HG03045 (cell line): ENCODE results near the gene SERPINA5.
"Not testable (repeated sequence)": the region's sequence is repeated elsewhere in the genome, so short reads cannot be mapped to it uniquely, and the experiment has no call there.

Source experiments
- ATAC-seq: cut with Tn5 transposase; IDR thresholded peaks from one replicate; pipeline ENCODE4 v1.9.1; 2021; ENCODE audit warnings: mild to moderate bottlenecking, moderate library complexity; ENCODE audit not compliant: unreplicated experiment

The SERPINA5 gene

DNA sequence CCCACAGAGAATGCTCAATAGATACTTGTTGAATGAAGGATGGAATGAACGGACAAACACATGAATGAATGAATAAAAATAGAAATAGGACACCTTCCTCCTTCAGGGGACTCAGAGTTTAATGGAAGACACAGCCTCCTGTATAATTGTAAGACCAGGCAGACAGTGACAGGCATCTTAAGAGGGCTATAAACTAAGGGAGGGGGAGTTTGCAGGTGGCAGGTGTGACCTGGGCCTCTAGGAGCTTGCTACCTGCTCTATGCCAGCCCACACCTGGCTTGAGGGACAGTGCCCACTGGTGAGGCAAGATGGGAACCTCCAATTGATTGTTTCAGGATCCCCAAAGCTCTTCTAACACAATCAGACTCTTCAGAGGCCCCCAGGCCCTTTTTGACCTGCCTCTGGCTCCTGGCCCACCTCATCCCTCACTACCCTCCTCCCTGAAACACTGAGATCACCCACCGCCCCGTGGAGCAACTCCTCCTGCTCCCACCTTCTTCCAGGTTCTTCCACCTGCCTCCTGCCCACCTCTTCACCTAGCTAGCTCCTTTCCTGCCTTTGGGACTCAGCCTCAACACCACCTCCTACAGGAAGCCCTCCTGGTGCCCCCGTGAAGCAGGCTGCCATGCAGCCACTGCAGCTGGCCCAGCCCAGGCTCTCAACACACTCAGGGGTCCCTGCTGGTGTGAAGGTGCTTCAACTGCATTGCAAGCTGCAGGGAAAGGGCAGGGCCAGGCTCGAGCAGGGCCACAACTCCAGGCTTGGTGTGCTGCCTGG lies 40.3 kb downstream of the SERPINA5 start:
- ATAC-seq, result no peak

DNA sequence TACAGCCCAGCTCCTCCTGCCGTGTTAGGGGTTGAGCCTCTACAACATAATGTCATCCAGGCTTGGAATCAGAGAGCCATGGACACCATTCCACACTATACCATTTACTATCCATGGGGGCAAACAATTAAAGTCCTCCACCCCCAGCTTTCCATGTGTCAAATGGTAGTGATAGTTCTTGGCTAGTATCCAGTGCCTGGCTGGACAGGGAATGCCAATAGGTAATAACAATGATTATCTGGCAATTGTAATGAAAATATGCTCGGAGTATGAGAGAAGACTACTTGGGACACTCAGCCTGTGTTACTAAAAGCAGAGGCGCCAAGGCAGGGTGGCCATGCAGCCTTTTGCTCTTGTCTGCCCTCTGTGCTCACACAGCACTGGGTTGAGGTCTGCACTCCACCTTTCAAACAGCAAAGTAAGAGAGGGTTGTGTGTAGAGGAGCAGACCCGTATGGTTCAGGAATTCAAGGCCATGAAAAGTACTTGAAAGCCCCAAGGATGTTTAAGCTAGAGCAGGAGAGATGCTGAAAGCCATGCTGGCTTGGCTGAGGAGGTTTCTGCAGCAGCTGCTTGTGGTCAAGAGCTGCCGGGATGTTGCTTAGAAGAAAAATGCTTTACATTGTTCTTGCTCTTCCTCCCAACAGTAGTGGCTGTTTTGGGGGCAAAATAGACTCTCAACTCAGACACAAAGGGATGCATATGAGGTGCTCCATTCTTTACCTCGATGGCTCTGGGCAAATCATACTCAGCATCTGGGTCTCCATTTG lies 41.6 kb downstream of the SERPINA5 start:
- ATAC-seq, result no peak

DNA sequence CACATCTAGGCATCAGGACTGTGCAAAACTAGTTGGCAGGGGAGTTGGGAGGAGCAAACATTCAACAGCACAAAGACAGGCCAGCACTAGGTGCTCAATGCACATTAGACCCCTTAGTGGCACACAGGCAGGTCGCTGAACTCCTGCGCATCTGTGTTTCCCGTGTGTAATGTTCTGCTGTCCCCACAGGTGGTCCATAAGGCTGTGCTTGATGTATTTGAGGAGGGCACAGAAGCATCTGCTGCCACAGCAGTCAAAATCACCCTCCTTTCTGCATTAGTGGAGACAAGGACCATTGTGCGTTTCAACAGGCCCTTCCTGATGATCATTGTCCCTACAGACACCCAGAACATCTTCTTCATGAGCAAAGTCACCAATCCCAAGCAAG lies 42.2 kb downstream of the SERPINA5 start:
- ATAC-seq, result no peak

DNA sequence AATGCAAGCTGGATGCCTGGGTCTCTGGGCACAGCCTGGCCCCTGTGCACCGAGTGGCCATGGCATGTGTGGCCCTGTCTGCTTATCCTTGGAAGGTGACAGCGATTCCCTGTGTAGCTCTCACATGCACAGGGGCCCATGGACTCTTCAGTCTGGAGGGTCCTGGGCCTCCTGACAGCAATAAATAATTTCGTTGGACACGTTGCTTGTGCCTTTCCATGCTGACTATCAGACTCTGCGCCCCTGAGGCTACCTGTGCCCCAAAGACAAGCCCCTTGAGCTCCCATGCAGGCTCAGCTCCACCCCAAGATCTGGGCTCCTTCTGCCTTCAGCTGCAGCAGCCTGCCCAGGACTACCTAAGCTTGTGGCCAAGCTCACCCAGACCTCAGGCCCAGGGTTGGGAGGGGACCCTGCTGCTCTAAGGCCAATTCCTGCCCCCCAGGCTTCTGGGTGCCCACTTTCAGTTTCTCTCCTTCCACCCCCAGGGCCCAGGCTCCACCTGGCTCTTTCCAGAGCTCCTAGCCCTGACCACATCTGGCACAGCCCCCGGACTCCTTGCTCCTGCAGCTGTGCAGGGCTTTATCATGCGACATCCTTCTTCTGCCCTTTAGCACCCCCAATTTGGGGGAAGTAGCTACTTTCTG lies 42.8 kb downstream of the SERPINA5 start:
- ATAC-seq, result no peak

DNA sequence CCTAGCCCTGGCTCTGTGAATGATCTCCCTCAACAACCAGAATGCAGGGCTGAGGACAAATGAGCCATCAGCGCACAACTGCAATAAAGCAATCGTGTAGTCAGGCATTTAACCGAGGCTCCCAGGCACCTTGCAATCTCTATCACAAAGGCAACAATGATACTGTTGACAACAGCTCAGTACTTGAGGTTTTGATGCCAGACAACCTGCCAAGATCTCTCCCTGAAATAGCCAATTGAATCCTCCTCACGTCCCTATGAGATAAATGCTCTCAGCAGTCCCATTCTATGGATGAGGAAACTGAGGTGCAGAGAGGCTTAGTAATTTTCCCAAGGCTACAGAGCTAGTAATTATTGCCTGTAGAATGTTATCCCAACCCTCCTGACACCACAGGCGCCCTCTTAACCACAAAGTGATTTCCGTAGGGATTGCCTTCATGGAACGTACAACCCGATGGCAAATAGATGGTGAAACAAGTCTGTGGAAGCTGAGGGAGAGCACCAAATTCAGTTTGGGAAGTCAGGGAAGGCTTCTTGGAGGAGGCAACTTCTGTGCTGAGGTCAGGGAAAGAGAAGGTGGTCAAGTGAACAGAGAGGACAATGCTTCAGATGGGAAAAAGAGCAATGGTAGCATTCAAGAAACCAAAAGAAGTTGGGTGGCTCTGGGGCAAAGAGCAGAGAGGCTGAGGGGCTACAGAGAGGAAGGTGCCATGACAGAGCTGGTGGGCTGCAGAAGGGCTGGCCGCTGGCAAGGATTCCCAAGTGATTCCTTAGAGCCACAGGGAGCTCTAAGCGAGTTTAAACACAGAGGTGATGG lies 43.5 kb downstream of the SERPINA5 start:
- no peak for ATAC-seq

DNA sequence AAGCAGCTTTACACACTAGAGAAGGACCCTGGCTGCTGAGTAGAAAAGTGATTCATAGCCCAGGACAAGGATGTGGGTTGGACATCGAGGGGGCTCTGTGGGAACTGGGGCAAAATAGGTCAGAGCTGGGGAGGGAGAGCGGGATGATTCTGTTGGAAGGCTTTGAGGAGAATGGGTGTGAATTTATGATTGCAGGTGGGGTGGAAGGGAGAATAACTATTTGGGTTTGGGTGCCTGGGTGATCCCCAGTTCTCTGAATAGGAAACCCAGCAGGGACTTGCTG lies 44.1 kb downstream of the SERPINA5 start:
- ATAC-seq, result no peak

DNA sequence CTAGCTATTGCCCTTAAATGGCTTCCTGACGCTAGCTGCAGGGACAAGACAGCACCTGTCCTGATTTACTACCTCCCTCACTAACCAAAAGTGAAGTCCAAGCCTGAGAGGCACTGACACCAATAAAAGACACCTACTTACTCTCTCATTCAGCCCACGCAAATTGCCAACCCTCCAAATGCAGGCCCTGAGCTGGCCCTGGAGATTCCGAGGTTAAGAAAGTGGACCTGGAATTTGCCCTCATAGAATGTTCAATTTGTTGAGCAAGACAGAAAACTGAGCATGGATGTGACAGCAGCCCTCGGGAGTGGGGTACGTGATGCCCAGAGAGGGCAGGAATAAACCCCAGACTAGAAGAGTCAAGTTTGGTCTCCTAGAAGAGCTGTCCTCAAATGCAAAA lies 47.4 kb downstream of the SERPINA5 start:
- no peak for ATAC-seq

DNA sequence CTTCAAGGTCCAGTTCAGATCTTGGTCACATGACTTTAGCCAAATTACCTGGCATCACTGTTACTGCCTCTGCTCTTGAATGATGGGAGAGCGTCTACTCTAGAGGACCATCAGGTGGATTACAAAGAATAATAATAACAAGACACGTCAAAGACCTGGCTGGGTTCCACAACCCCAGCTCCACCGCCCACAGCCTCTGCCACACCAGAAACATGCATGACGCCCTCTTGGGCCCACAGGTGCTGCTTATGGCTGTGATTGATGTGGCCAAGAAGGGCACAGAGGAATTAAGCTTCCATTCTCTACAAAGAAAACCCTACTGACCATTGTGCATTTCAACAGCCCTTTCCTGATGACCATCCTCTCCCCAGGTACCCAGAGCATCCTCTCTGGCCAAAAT lies 49.2 kb downstream of the SERPINA5 start:
- no peak for ATAC-seq

DNA sequence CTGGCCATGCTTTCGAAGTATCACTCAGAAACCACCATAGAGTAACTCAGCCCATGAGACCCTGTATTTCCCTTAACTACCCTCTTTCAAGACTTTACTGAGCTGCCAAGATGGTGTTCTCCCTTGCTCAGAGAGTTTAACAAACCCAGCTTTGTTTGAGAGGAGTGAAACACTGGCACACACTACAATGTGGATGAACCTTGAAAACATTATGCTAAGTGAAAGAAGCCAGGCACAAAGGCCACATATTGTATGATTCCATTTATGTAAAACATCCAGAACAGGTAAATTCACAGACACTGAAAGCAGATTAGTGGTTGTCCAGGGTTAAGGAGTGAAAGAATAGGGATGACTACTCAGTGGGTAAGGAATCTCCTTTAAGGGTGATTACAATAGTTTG lies 49.8 kb downstream of the SERPINA5 start:
- no peak for ATAC-seq

DNA sequence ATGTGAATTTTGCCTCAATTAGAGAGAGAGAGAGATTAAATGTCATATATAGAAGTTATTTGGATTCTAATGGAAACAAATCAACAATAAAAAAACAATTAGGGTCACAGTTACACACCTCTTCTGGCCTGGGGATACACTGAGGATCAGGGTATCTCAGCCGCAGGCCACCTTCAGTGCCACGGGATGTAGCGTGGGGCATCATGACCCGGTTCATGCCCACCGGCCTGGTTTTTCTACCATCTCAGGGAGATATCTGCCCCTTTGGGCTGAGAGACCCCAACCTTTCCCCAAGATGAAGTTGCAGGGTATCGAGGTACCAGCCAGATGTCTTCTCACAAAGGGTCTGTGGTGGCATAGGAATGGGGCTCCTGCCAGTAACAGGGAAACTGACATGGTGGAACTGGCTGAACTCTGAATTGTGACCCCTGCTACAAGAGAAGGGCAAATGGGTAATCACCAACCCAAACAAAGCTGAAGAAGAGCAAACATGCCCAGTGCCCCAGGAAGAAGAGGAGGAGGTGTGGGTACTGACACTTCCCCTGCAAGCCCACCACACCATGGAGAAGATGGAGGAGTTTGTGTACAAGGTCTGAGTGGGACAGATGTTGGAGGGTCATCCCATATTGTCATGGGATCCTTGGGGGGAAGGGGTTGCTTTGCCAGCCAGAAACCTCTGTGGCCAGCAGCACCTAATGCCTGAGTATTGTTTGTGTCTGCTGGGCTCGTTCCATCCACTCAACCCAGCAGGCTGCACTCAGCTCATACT lies 50.5 kb downstream of the SERPINA5 start:
- ATAC-seq, result no peak

DNA sequence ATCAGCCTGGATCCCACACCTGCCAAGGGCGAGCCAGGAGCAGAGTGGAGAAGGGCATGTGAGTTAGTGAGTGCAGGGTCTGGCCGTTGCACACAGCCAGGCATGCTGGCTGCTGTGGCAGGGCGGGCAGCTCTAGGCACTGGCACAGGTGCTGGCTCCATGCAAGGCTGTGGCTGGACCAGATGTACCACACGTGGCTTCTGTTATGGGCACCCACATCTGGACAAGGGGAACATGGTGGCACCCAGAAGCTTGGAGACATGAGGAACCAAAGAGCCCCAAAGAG lies 51.0 kb downstream of the SERPINA5 start:
- ATAC-seq, result no peak

DNA sequence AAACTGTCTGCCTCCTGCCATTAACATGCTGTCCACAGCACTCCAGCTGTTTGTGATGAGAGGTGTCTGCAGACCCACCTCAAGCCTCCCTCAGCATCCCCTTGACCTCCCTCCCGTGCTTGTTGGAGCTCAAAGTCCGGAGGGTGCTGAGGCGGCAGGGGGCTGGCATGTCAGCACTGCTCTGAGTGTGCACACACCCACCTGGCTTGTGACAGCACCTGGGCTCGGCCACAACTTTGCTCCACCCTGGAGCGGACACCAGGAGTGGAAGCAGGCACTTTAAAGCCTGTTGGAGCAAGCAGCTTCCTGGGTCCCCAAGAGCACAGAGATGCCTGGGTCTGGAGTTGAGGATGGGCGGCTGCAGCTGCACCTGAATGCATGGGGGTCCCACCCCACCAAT lies 51.9 kb downstream of the SERPINA5 start:
- no peak for ATAC-seq

DNA sequence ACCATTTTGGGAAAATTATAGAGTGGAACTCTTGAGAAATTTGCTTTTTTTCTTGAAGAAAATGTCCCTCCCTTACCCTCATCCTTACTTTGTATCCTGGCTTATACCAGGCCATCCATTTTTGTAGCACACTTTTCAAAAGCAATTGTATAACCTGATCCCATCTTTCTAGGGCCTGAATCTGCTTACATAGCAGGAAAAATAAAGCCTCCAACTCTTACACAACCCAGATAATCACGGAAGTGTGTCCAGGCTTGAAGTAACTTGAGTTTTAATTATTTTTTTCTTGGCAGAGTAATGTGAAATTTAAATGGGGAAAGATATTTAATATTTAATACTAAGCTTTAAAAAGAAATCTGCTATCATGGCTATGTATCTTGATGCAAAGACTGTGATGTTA lies 53.9 kb downstream of the SERPINA5 start:
- ATAC-seq, result no peak

DNA sequence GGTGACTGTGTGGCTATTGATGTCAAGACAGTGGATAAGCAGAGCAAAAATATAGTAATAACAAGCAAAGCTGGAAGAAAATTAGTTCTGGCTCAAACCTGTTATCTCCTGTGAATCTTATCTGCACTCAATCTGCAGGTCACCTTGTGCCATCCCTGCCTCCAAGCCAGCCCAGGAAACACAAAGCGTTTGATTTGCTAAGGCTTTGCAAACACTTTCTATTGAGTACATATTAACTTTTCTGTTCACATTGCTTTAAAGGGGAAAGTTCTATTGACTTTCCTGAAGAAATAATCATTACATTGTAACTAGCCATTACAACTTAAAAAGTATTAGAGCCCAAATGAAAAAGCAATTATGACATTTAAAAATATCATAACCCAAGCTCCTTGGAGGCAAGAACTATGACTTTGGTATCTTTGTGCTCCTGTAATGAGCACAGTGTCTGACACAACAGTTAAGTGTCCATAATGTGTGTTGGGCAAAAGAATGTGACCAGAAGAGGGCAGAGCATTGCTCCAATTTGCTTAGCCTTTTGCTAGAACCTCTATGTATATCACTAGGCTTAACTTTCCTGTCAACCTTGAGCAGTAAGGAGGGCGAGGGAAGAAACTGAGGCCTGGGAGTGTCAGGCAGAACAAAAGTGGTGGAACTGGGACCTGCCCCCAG lies 55.7 kb downstream of the SERPINA5 start:
- no peak for ATAC-seq

DNA sequence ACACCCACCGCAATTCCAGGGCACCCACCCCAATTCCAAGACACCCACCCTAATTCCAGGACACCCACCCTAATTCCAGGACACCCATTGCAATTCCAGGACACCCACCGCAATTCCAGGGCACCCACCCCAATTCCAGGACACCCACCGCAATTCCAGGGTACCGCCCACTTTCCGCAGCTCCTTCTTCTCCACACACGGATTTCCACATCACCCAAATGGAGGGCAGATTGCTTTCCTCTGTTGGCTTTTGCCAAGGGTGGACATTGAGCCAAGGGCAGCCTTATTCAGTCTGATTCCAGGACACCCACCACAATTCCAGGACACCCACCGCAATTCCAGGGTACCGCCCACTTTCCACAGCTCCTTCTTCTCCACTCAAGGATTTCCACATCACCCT lies 56.6 kb downstream of the SERPINA5 start:
- not testable (repeated sequence) for ATAC-seq

DNA sequence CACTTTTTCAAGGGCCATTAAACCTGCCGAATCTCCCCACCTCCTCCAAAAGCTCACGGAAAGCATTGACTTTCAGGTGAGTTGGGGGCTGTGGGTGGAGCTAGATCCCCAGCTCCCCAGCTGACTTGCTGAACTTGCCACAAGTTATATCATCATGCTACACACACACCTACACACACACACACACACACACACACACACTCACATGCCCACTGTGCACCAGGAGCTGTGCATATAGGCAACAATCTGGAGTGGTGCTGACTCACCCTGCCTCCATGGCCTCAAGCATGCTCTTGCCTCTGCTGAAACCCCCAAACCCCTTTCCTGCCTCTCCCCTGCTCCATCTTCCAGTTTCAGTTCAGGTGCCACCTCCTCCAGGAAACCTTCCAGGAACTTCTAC lies 57.1 kb downstream of the SERPINA5 start:
- no peak for ATAC-seq

DNA sequence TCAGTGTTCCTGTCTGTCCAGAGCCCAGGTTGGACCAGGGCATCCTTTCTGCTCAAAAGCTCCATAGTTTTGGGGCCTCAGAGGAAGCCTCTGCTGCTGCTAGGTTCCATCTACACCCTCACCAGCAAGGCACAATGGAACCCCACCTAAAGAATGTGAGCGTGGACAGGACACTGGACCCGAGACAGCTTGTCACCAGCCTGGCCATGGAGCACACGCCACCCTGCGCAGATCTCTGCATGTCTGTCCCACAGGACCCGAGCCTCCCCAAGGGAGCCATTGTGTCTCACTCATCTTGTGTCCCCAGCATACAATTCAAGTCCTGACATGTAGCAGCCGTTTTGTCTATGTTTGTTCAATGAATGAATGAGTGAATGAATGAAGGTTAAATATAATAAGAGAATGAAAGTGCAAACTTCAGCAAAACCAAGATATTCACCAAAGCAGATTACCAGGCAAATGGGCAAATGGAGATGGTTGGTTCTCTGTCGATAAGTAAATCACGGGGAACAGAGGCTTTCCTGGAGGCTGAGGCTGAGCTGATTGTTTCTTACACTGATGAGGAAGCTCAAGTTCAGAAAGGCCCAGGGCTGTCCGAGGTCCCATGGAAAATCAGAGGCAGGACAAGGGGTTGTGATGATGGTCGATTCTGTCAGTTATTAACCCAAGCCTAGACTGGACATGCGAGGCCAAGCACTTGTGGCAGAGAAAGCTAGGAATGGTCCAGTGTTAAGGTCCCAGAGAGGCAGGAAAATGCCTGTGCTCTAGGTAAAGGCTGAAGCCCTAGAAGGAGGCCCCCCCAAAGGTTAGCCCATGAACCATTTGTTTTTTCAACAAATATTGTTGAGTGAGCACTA lies 58.0 kb downstream of the SERPINA5 start:
- no peak for ATAC-seq

DNA sequence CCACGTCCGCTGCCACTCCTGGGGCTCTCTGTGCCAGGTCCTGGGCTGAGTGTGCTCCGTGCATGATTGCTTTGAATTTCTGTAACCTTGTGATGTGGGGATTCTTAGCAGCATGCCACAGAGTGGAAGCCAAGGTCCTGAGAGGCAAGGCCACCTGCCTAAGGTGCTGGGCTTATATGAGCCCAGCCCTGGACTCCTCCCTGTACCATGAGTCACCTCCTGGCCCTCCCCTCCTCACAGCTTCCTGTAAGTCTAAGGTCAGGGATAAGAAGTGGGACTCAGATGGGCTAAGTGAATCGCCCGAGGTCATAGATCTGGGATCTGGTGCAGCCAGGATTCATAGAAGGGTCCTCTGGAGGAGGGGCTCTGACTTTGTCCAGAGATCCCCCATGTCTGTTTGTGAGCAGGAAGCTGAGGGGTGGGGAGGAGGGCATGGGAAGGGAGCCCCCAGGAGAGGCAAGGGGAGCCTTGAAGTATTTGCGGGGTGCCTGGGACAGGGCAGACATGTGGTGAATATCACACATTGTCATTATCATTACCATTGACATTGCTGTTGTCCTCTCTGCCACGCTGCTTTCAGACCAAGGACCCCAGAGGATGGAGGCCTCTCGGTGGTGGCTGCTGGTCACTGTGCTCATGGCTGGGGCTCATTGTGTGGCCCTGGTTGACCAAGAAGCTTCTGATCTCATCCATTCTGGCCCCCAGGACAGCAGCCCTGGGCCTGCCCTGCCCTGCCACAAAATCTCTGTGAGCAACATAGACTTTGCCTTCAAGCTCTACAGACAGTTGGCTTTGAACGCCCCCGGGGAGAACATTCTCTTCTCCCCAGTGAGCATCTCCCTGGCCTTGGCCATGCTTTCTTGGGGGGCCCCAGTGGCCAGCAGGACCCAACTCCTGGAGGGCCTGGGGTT lies 59.8 kb downstream of the SERPINA5 start:
- ATAC-seq, result no peak

DNA sequence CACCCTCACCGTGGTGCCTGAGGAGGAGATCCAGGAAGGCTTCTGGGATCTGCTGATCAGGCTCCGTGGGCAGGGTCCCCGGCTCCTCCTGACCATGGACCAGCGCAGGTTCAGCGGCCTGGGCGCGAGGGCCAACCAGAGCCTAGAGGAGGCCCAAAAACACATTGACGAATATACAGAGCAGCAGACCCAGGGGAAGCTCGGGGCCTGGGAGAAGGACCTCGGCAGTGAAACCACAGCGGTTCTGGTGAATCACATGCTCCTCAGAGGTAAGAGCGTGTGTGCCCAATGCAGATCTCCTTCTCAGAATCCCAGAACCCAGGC lies 60.4 kb downstream of the SERPINA5 start:
- no peak for ATAC-seq
